Sigmoid colon (tissue), 7 donors: ENCODE measurements around the gene TFR2. TPM values are rescaled to one million over a fixed set of nuclear protein-coding genes. Genes with fewer than 3 reads are reported as not detected.

Source experiments
- DNase-seq: peaks from one replicate; pipeline ENCODE4 v3.0.0-alpha.2; 2019
- H3K27ac ChIP-seq, 4 donors: fragments of 200-600 bp; sonication (generic); one replicate each; pipeline ENCODE4 v1.5.1; 2016 to 2019; ENCODE audit warnings: mild to moderate bottlenecking in 1 of 4
- H3K27me3 ChIP-seq, 3 donors: fragments of 200-600 bp; sonication (generic); one replicate each; pipeline ENCODE4 v1.5.1; 2019; ENCODE audit warnings: mild to moderate bottlenecking in 1 of 3
- H3K36me3 ChIP-seq, 4 donors: fragments of 200-600 bp; sonication (generic); one replicate each; pipeline ENCODE4 v1.5.1; 2016 to 2019
- H3K4me1 ChIP-seq, 4 donors: fragments of 200-600 bp; sonication (generic); one replicate each; pipeline ENCODE4 v1.5.1; 2017 to 2019
- H3K4me3 ChIP-seq, 4 donors: fragments of 200-600 bp; sonication (generic); one replicate each; pipeline ENCODE4 v1.5.1; 2017 to 2019; ENCODE audit warnings: mild to moderate bottlenecking in 2 of 4, moderate library complexity in 1 of 4
- H3K9me3 ChIP-seq, 4 donors: fragments of 200-600 bp in 3 of 4; sonication (generic) in 3 of 4; one replicate each; pipeline versions ENCODE4 v1.5.1 to v1.6.1; 2013 to 2019
- EP300 ChIP-seq, 4 donors: sonication (generic); formaldehyde crosslinking; IDR thresholded peaks; one replicate each; pipeline ENCODE4 v1.6.1; 2017; ENCODE audit warnings: antibody characterized with exemption in 4 of 4
- POLR2A ChIP-seq, 2 donors: fragments of 450-650 bp; IDR thresholded peaks; one replicate each; pipeline ENCODE4 v1.6.1; 2016; ENCODE audit warnings: antibody characterized with exemption in 2 of 2, mild to moderate bottlenecking in 2 of 2, moderate library complexity in 2 of 2
- POLR2AphosphoS5 ChIP-seq, 4 donors: sonication (generic); formaldehyde crosslinking; IDR thresholded peaks; one replicate each; pipeline ENCODE4 v1.6.1; 2017; ENCODE audit warnings: antibody characterized with exemption in 4 of 4
- WGBS, 2 donors: extraction: QIAGEN DNeasy Blood & Tissue Kit; methylation state at CpG; one replicate each; pipeline ENCODE4 v1.1.7; 2013; 5-methylcytosine and 5-hydroxymethylcytosine counted together
- intact Hi-C: fragments of 100-400 bp; cut with DNase I; formaldehyde crosslinking; loops from one replicate; pipeline ENCODE4 v1.15.1; 2023
- polyA plus RNA-seq, 3 donors: library from polyadenylated mRNA; stranded (reverse); fragments of 200-250 nt; gene quantifications; one replicate each; pipeline ENCODE4 v1.2.3, GENCODE V29; 2013
- total RNA-seq, 4 donors: library from RNA; depleted of rRNA; stranded (reverse); fragments of >200 nt; gene quantifications; one replicate each; pipeline ENCODE4 v1.1.0, GENCODE V29; 2016
- TF ChIP-seq, protein P1 (sequence below), 4 experiments: fragments of 450-650 bp in 3 of 4; fragments of 200-600 bp in 1 of 4; IDR thresholded peaks; one replicate each; pipeline ENCODE4 v1.5.1; 2016 to 2019; ENCODE audit warnings: antibody characterized with exemption in 4 of 4, mild to moderate bottlenecking in 3 of 4, moderate library complexity in 2 of 4
- donor health status: healthy with polysubstance abuse.
- donor health status: Bipolar disorder and iron deficiency.
- donor health status: healthy.

The TFR2 gene
- total and polyA plus RNA-seq, 7 donors, result 0.71 to 2.2 TPM; not detected in 5

DNA sequence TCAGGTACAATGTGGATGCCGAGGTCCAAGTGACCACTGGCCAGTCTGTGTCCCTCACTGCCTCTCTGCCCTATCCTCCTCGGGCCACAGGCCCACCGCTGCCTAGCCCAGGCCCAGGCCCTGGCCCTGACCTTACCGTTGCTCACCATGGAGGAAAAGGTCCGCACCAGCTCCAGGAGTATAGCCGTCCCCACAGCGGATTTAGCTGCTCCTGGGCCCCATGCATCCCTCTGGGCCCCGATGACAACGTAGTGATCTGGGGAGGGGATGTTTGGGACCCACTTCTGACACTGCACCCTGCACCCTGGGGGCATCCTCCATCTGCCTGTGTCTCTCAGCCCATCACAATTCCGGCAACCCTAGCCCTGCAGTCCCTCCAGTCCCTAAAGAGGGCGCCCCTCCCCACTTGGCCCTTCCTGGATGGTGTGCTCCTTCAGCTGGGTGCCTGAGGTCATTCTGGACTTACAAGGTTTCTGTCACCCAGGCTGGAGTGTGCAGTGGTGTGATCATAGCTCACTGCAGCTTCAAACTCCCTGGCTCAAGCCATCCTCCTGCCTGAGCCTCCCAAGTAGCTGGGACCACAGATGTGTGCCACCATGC, 12.1 kb downstream of the TFR2 start:
- intact Hi-C loops, result loop anchor here (5.0 kb wide), 1 partner anchor 43 kb away; the partner anchor contains the start of gene GNB2
- peaks cover 0 to 25% (median 21%) of the 10 kb centered on the region in 4 donors for H3K4me1 ChIP-seq
- H3K4me3 ChIP-seq, result no peak overlapping the region
- H3K27me3 ChIP-seq, result peaks cover 8 to 40% (median 30%) of the 10 kb centered on the region in 3 donors
- H3K36me3 ChIP-seq, result no peaks in the 10 kb centered on the region
- WGBS, 2 donors, result 77 to 84% methylated on average over 11 of the region's 11 CpGs
- no peaks in the 10 kb centered on the region for H3K9me3 ChIP-seq
- H3K27ac ChIP-seq, result no peak overlapping the region
- TF ChIP-seq EP300 (IDR thresholded peaks at IDR 0.05) (no peak), POLR2AphosphoS5 (IDR thresholded peaks at IDR 0.05) (no peak), POLR2A (IDR thresholded peaks at IDR 0.05) (no peak)
- TF ChIP-seq, protein P1, sequence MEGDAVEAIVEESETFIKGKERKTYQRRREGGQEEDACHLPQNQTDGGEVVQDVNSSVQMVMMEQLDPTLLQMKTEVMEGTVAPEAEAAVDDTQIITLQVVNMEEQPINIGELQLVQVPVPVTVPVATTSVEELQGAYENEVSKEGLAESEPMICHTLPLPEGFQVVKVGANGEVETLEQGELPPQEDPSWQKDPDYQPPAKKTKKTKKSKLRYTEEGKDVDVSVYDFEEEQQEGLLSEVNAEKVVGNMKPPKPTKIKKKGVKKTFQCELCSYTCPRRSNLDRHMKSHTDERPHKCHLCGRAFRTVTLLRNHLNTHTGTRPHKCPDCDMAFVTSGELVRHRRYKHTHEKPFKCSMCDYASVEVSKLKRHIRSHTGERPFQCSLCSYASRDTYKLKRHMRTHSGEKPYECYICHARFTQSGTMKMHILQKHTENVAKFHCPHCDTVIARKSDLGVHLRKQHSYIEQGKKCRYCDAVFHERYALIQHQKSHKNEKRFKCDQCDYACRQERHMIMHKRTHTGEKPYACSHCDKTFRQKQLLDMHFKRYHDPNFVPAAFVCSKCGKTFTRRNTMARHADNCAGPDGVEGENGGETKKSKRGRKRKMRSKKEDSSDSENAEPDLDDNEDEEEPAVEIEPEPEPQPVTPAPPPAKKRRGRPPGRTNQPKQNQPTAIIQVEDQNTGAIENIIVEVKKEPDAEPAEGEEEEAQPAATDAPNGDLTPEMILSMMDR (IDR thresholded peaks at IDR 0.05), result no peak
- DNase-seq, result no peak

DNA sequence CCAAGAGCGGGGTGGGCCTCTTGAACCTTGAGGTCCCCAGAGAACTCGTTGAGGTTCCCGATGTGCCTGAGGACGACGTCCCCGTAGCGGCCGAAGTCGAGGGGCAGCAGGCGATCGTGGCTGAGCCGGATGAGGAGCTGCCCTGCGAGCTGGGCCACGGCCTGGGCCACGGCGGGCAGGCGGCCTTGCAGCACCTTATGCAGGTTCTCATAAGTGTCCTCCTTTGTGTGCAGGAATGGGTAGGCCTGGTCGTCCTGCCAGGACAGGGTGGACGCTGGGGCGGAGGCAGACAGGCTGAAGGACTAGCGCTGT, 14.2 kb downstream of the TFR2 start:
- no peak for DNase-seq
- intact Hi-C loops, result loop anchor here (5.0 kb wide), 1 partner anchor 45 kb away; the partner anchor contains the start of gene GNB2
- Histone ChIP-seq H3K4me3 (no peak overlapping the region), H3K4me1 (peaks cover 0 to 13% (median 11%) of the 10 kb centered on the region in 4 donors), H3K27me3 (peaks cover 0 to 20% (median 15%) of the 10 kb centered on the region in 3 donors), H3K36me3 (no peaks in the 10 kb centered on the region), H3K9me3 (no peaks in the 10 kb centered on the region), H3K27ac (no peak overlapping the region)
- 88 to 94% methylated on average over 21 of the region's 21 CpGs for WGBS, 2 donors
- TF ChIP-seq EP300 (IDR thresholded peaks at IDR 0.05) (no peak), POLR2AphosphoS5 (IDR thresholded peaks at IDR 0.05) (no peak), POLR2A (IDR thresholded peaks at IDR 0.05) (no peak)
- TF ChIP-seq, protein P1 (IDR thresholded peaks at IDR 0.05), result no peak

DNA sequence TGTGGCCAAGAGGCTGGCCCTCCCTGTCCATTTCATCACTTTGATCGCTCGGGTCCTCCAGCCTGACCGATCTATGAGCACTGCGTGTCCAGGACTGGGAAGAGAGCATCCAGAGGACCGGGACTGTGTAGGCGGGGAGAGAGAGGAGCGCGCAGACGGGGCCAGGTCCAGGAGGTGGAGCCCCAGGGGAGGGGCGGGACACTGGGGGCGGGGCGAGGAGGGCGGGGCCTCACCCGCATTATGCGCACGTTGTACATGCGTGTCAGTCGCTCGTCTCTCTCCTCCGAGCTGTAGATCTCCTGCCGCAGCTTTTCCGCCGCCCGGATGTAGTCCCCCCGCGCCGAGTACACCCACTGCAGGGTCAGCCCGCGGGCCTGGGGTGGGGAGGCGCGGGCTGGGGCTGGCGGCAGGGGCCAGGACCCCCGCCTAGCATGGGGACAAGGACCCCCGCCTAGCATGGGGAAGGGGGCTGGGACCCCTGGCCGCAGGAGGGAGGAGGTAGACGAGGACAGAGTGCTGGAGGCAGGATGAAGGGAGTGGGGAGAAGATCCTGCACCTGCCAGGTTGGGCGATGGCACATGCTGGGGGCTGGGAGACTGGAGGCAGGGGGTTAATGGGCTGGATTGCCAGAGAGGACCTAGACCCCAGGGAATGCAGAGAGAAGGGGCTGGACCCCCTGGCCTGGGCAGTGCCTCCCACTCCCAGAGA, 14.7 kb downstream of the TFR2 start:
- Histone ChIP-seq H3K4me3 (peak overlapping the region; percentile 5 to 41 (median 26)), H3K27me3 (peaks cover 0 to 15% (median 10%) of the 10 kb centered on the region in 3 donors), H3K36me3 (no peaks in the 10 kb centered on the region), H3K9me3 (no peaks in the 10 kb centered on the region), H3K27ac (peak overlapping the region in 1 of 4 donors; percentile 19), H3K4me1 (peaks cover 0 to 13% (median 11%) of the 10 kb centered on the region in 4 donors)
- TF ChIP-seq, protein P1 (IDR thresholded peaks at IDR 0.05), result no peak
- TF ChIP-seq POLR2A (IDR thresholded peaks at IDR 0.05), result no peak
- TF ChIP-seq POLR2AphosphoS5 (IDR thresholded peaks at IDR 0.05), result no peak
- TF ChIP-seq EP300 (IDR thresholded peaks at IDR 0.05), result no peak
- DNase-seq, result peak; percentile 93
- WGBS, 2 donors, result 4 to 5% methylated on average over 37 of the region's 37 CpGs
- intact Hi-C loops, result loop anchor here (5.0 kb wide), 1 partner anchor 46 kb away; the partner anchor contains the start of gene GNB2

DNA sequence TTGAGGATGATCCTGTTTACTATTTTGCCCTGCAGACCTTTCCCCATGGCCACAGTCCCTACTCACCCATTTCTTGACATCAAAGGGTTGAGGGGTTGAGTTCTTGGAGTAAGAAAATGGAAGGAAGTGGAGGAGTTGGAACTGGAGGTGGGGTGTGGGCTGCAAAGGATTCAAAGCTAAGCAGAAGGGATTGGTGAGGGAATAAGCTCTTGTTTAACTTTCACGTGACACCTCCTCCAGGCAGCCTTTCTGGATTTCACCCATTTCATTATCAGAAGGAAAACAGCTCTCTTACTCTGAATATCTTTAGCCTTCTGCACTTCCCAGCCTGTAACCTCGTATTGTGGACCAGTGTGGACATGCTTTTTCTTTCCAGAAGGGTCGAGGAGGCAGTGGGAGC, 15.3 kb downstream of the TFR2 start:
- TF ChIP-seq EP300 (IDR thresholded peaks at IDR 0.05) (no peak), POLR2AphosphoS5 (IDR thresholded peaks at IDR 0.05) (no peak), POLR2A (IDR thresholded peaks at IDR 0.05) (no peak)
- TF ChIP-seq, protein P1 (IDR thresholded peaks at IDR 0.05), result no peak
- H3K4me1 ChIP-seq, result peaks cover 0 to 13% (median 11%) of the 10 kb centered on the region in 4 donors
- no peak overlapping the region for H3K27ac ChIP-seq
- 13 to 20% methylated on average over 3 of the region's 3 CpGs for WGBS, 2 donors
- H3K36me3 ChIP-seq, result no peaks in the 10 kb centered on the region
- no peaks in the 10 kb centered on the region for H3K9me3 ChIP-seq
- intact Hi-C loops, result loop anchor here (5.0 kb wide), 1 partner anchor 46 kb away; the partner anchor contains the start of gene GNB2
- no peak for DNase-seq
- H3K27me3 ChIP-seq, result peaks cover 0 to 11% (median 8%) of the 10 kb centered on the region in 3 donors
- peak overlapping the region in 3 of 4 donors; percentile 23 to 41 (median 30) for H3K4me3 ChIP-seq
